ENCODE data around the gene FOXN4. TPM values are rescaled to one million over a fixed set of nuclear protein-coding genes. Genes with fewer than 3 reads are reported as not detected.

The FOXN4 gene
- total RNA-seq: not detected in 2 replicates

GRCh38 chr12:109308534-109309380, at the start of gene FOXN4:
Gene FOXN4, minus strand, starts transcription at chr12:109309284. Its CDS starts 963 bp downstream, at chr12:109308321.

DNA sequence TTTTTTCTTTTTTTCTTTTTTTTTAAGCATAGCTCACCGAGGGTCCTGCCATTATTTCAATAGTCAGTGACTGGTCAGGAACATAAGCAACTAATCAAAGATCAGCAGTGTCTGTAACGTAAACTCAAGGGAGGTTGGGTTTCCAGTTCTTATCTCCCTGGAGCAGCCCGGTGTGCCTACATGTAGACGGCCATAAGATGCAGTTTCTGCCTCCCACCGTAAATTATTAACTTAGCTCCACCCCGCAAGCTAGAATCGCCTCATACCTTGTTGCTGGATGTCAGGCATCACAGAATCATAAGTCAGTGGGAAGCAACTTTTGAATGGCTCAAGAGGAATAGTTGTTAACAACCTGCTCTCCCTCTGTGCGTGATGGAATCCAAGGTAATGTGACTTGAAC, 38.5 kb upstream of the FOXN4 start, which contains the start of gene MYO1H:
MYO1H (plus strand) TSS at position 312 of the 400 bp plus-strand sequence; CDS start at position 373, 61 bp downstream.

Other genes with a start within 250 kb of the FOXN4 start
- gene ALKBH2, start 215.8 kb downstream of the FOXN4 start, total RNA-seq: 16.9 and 19.9 TPM in 2 replicates
- 15.9 and 30.3 TPM in 2 replicates for gene UNG, start 211.7 kb downstream of the FOXN4 start, total RNA-seq
- gene ACACB, start 192.7 kb downstream of the FOXN4 start, total RNA-seq: 8.3 and 15.0 TPM in 2 replicates
- gene MYO1H, start 38.6 kb upstream of the FOXN4 start, total RNA-seq: not detected in 2 replicates
- gene KCTD10, start 168.0 kb upstream of the FOXN4 start, total RNA-seq: 62.3 and 80.4 TPM in 2 replicates
- gene UBE3B, start 168.3 kb upstream of the FOXN4 start, total RNA-seq: 68.5 and 81.9 TPM in 2 replicates

Measured in smooth muscle cell of trachea (primary cell).